Dendritic cell treated with granulocyte-macrophage colony-stimulating factor and Interleukin-4, amounts not matched to agents 40 ng/mL and 50 ng/mL, for 4 days (primary cell): ENCODE measurements around the gene RBM28.

ENCODE experiments used
- H3K27ac Mint-ChIP-seq: one replicate; pipeline ENCODE4 v1.8.0; 2022; ENCODE audit warnings: mild to moderate bottlenecking, mixed read lengths
- H3K27me3 Mint-ChIP-seq: one replicate; pipeline ENCODE4 v1.8.0; 2022; ENCODE audit warnings: mild to moderate bottlenecking, mixed read lengths
- H3K36me3 Mint-ChIP-seq: one replicate; pipeline ENCODE4 v1.8.0; 2022; ENCODE audit warnings: low read depth, mixed read lengths
- H3K4me1 Mint-ChIP-seq: one replicate; pipeline ENCODE4 v1.8.0; 2022; ENCODE audit warnings: low read depth, mixed read lengths
- H3K4me3 Mint-ChIP-seq: one replicate; pipeline ENCODE4 v1.8.0; 2022; ENCODE audit warnings: mild to moderate bottlenecking, moderate library complexity, mixed read lengths
- H3K9me3 Mint-ChIP-seq: one replicate; pipeline ENCODE4 v1.8.0; 2022; ENCODE audit warnings: mixed read lengths
- intact Hi-C: fragments of 100-400 bp; cut with micrococcal nuclease; formaldehyde crosslinking; loops from one replicate; pipeline ENCODE4 v1.15.0; 2022

RBM28 gene

GRCh38 chr7:128263420-128263819 is 80.3 kb downstream of the RBM28 start:
- Mint-ChIP-seq H3K36me3 (no peaks in the 10 kb centered on the region), H3K27ac (no peak overlapping the region), H3K4me3 (no peak overlapping the region), H3K9me3 (no peaks in the 10 kb centered on the region), H3K27me3 (peaks cover 7% of the 10 kb centered on the region), H3K4me1 (no peaks in the 10 kb centered on the region)
- intact Hi-C loops: no loop called here

GRCh38 chr7:128262273-128263028 is 81.3 kb downstream of the RBM28 start:
- no peak overlapping the region for H3K4me3 Mint-ChIP-seq
- intact Hi-C loops: no loop called here
- peaks cover 6% of the 10 kb centered on the region for H3K27me3 Mint-ChIP-seq
- H3K27ac Mint-ChIP-seq: no peak overlapping the region
- H3K4me1 Mint-ChIP-seq: no peaks in the 10 kb centered on the region
- no peaks in the 10 kb centered on the region for H3K36me3 Mint-ChIP-seq
- H3K9me3 Mint-ChIP-seq: no peaks in the 10 kb centered on the region

GRCh38 chr7:128260069-128260795 is 83.5 kb downstream of the RBM28 start:
- H3K27me3 Mint-ChIP-seq: peaks cover 1% of the 10 kb centered on the region
- H3K36me3 Mint-ChIP-seq: no peaks in the 10 kb centered on the region
- no peak overlapping the region for H3K27ac Mint-ChIP-seq
- no peak overlapping the region for H3K4me3 Mint-ChIP-seq
- H3K4me1 Mint-ChIP-seq: peaks cover 4% of the 10 kb centered on the region
- no peaks in the 10 kb centered on the region for H3K9me3 Mint-ChIP-seq
- intact Hi-C loops: no loop called here

- intact Hi-C loops: no loop called here
- H3K27me3 Mint-ChIP-seq: peaks cover 1% of the 10 kb centered on the region
- peaks cover 8% of the 10 kb centered on the region for H3K4me1 Mint-ChIP-seq
- H3K4me3 Mint-ChIP-seq: no peak overlapping the region
- no peaks in the 10 kb centered on the region for H3K36me3 Mint-ChIP-seq
- no peak overlapping the region for H3K27ac Mint-ChIP-seq
- no peaks in the 10 kb centered on the region for H3K9me3 Mint-ChIP-seq
Observed at GRCh38 chr7:128259131-128260061, 84.3 kb downstream of the RBM28 start.

- Mint-ChIP-seq H3K36me3 (no peaks in the 10 kb centered on the region), H3K9me3 (no peaks in the 10 kb centered on the region), H3K4me3 (no peak overlapping the region), H3K4me1 (peaks cover 14% of the 10 kb centered on the region), H3K27ac (no peak overlapping the region), H3K27me3 (peaks cover 1% of the 10 kb centered on the region)
- intact Hi-C loops: no loop called here
Observed at GRCh38 chr7:128257458-128257857, 86.2 kb downstream of the RBM28 start.

- no peaks in the 10 kb centered on the region for H3K36me3 Mint-ChIP-seq
Observed at GRCh38 chr7:128255271-128255670, 88.4 kb downstream of the RBM28 start.

GRCh38 chr7:128254470-128254869 is 89.2 kb downstream of the RBM28 start:
- Mint-ChIP-seq H3K4me1 (peaks cover 14% of the 10 kb centered on the region), H3K27ac (no peak overlapping the region)

More at GRCh38 chr7:128255271-128255670, 88.4 kb downstream of the RBM28 start:
- H3K4me1 Mint-ChIP-seq: peaks cover 14% of the 10 kb centered on the region
- H3K27ac Mint-ChIP-seq: no peak overlapping the region
- intact Hi-C loops: no loop called here
- H3K27me3 Mint-ChIP-seq: peaks cover 3% of the 10 kb centered on the region
- H3K4me3 Mint-ChIP-seq: no peak overlapping the region
- no peaks in the 10 kb centered on the region for H3K9me3 Mint-ChIP-seq

GRCh38 chr7:128253701-128254100 is 90.0 kb downstream of the RBM28 start:
- no peaks in the 10 kb centered on the region for H3K9me3 Mint-ChIP-seq
- H3K27me3 Mint-ChIP-seq: peaks cover 3% of the 10 kb centered on the region
- H3K36me3 Mint-ChIP-seq: no peaks in the 10 kb centered on the region
- intact Hi-C loops: no loop called here
- no peak overlapping the region for H3K4me3 Mint-ChIP-seq
- no peak overlapping the region for H3K27ac Mint-ChIP-seq
- peaks cover 14% of the 10 kb centered on the region for H3K4me1 Mint-ChIP-seq

More at GRCh38 chr7:128254470-128254869, 89.2 kb downstream of the RBM28 start:
- H3K4me3 Mint-ChIP-seq: no peak overlapping the region
- intact Hi-C loops: no loop called here
- no peaks in the 10 kb centered on the region for H3K9me3 Mint-ChIP-seq
- no peaks in the 10 kb centered on the region for H3K36me3 Mint-ChIP-seq
- peaks cover 3% of the 10 kb centered on the region for H3K27me3 Mint-ChIP-seq

- Mint-ChIP-seq H3K27ac (no peak overlapping the region), H3K4me3 (no peak overlapping the region), H3K36me3 (no peaks in the 10 kb centered on the region), H3K4me1 (peaks cover 21% of the 10 kb centered on the region), H3K27me3 (peaks cover 1% of the 10 kb centered on the region), H3K9me3 (no peaks in the 10 kb centered on the region)
- intact Hi-C loops: no loop called here
Observed at GRCh38 chr7:128251337-128251736, 92.4 kb downstream of the RBM28 start.
